GM12891 (cell line): ENCODE measurements around the gene ZCCHC24.

Source experiments
- PAX5 ChIP-seq: IDR thresholded peaks from 2 replicates; pipeline ENCODE4 v1.6.1; 2011; ENCODE audit warnings: low read length, moderate library complexity, mild to moderate bottlenecking; ENCODE audit not compliant: insufficient read depth, severe bottlenecking
- POLR2A ChIP-seq: IDR thresholded peaks from 2 replicates; pipeline ENCODE4 v1.6.1; 2011; ENCODE audit warnings: low read depth, low read length, control low read depth
- POLR2AphosphoS5 ChIP-seq: IDR thresholded peaks from 2 replicates; pipeline ENCODE4 v1.6.1; 2011; ENCODE audit warnings: low read depth, low read length, control low read depth
- SPI1 ChIP-seq: IDR thresholded peaks from 2 replicates; pipeline ENCODE4 v1.6.1; 2011; ENCODE audit warnings: low read depth, low read length, control low read depth
- TAF1 ChIP-seq: IDR thresholded peaks from 2 replicates; pipeline ENCODE4 v1.6.1; 2011; ENCODE audit warnings: low read depth, low read length, control low read depth

GRCh38 chr10:79472449-79472848, 27.0 kb upstream of the ZCCHC24 start:
- TF ChIP-seq PAX5 (no peak), POLR2AphosphoS5 (no peak), POLR2A (no peak), SPI1 (no peak), TAF1 (no peak)
